ENCODE results near the gene PCDHGB6.
"Not testable (repeated sequence)": the region's sequence is repeated elsewhere in the genome, so short reads cannot be mapped to it uniquely, and the experiment has no call there.

The PCDHGB6 gene

GRCh38 chr5:141394401-141395187 is 13.2 kb upstream of the PCDHGB6 start:
- DNase-seq; H2BK5ac ChIP-seq (ENCODE audit: low read depth, low read length, poor library complexity, severe bottlenecking); H2AFZ ChIP-seq (ENCODE audit: low read depth, low read length); H3K18ac ChIP-seq (ENCODE audit: low read depth in 1 of 2, low read length in 2 of 2); H3K4me2 ChIP-seq (ENCODE audit: low read length, poor library complexity, severe bottlenecking); H3K14ac ChIP-seq (ENCODE audit: low read length in 2 of 2); H4K91ac ChIP-seq (ENCODE audit: low read length); H2AK5ac ChIP-seq (ENCODE audit: low read length, severe bottlenecking); H3K27ac ChIP-seq (ENCODE audit: low read length, poor library complexity, severe bottlenecking); H3K23ac ChIP-seq (ENCODE audit: low read length in 2 of 2); H3K4ac ChIP-seq (ENCODE audit: low read depth in 1 of 2, low read length in 2 of 2); H3K27me3 ChIP-seq (ENCODE audit: control insufficient read depth in 1 of 2, insufficient read depth in 1 of 2, low read length in 2 of 2); H3K4me1 ChIP-seq (ENCODE audit: control insufficient read depth, insufficient read depth, low read depth, low read length); H2BK12ac ChIP-seq (ENCODE audit: low read length in 2 of 2); H3K9ac ChIP-seq (ENCODE audit: low read length); H4K8ac ChIP-seq (ENCODE audit: low read length); H2BK120ac ChIP-seq (ENCODE audit: low read depth, low read length); H2BK15ac ChIP-seq (ENCODE audit: low read depth, poor library complexity, severe bottlenecking): not testable (repeated sequence)
- Histone ChIP-seq H3K79me1 (replicated peaks; ENCODE audit: low read length, poor library complexity, severe bottlenecking) (peaks cover 19% of the 10 kb centered on the region), H3K9me3 (ENCODE audit: control insufficient read depth, low read length) (peaks cover 66% of the 10 kb centered on the region), H3K36me3 (ENCODE audit: control insufficient read depth in 1 of 2, insufficient read depth in 2 of 2, low read depth in 1 of 2, low read length in 2 of 2) (peaks cover 0 to 33% of the 10 kb centered on the region in 2 experiments), H3K4me3 (ENCODE audit: insufficient read depth in 1 of 2, low read depth in 1 of 2, low read length in 2 of 2) (peak overlapping the region in 1 of 2 experiments; percentile 8)
- WGBS, result 95% methylated on average over 39 of the region's 53 CpGs

DNA sequence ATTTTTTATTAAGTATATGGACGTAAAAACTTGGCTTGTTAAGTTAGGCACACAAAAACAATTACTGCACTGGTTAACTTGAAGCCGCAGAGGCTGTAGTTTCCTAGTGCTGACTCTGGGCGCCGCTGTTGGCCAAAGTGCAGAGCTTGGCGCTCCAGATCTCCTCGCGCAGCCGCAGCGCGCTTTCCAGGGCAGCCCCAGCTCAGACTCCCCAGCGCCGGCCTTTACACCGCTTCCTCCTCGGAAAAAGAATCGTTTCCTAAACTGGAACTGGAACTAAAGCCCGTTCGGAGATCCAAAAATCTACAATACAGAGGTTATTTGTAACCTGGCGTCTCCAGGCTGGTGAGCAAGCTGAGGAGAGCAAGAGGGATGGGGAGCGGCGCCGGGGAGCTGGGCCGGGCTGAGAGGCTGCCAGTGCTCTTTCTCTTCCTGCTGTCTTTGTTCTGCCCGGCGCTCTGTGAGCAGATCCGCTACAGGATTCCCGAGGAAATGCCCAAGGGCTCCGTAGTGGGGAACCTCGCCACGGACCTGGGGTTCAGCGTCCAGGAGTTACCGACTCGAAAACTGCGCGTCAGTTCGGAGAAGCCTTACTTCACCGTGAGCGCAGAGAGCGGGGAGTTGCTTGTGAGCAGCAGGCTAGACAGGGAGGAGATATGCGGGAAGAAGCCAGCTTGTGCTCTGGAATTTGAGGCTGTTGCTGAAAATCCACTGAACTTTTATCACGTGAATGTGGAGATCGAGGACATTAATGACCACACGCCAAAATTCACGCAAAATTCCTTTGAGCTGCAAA is 9.9 kb upstream of the PCDHGB6 start, which contains the start of gene PCDHGB5:
PCDHGB5 (plus strand) TSS at position 192 of the 796 bp plus-strand sequence; CDS start at position 373, 181 bp downstream.
- WGBS, result 90% methylated on average over 13 of the region's 43 CpGs
- Histone ChIP-seq H3K9me3 (ENCODE audit: control insufficient read depth, low read length) (peaks cover 61% of the 10 kb centered on the region), H3K4me3 (ENCODE audit: insufficient read depth in 1 of 2, low read depth in 1 of 2, low read length in 2 of 2) (peak within 1 kb of the TSS in 1 of 2 experiments; percentile 70), H3K36me3 (ENCODE audit: control insufficient read depth in 1 of 2, insufficient read depth in 2 of 2, low read depth in 1 of 2, low read length in 2 of 2) (peaks cover 0 to 34% of the 10 kb centered on the region in 2 experiments), H3K9ac (ENCODE audit: low read length) (peak within 1 kb of the TSS; percentile 65), H3K79me1 (replicated peaks; ENCODE audit: low read length, poor library complexity, severe bottlenecking) (peaks cover 21% of the 10 kb centered on the region)
- not testable (repeated sequence) for H4K8ac ChIP-seq (ENCODE audit: low read length); H2BK5ac ChIP-seq (ENCODE audit: low read depth, low read length, poor library complexity, severe bottlenecking); H2AFZ ChIP-seq (ENCODE audit: low read depth, low read length); H3K4ac ChIP-seq (ENCODE audit: low read depth in 1 of 2, low read length in 2 of 2); H3K18ac ChIP-seq (ENCODE audit: low read depth in 1 of 2, low read length in 2 of 2); H3K23ac ChIP-seq (ENCODE audit: low read length in 2 of 2); H2BK15ac ChIP-seq (ENCODE audit: low read depth, poor library complexity, severe bottlenecking); H3K27ac ChIP-seq (ENCODE audit: low read length, poor library complexity, severe bottlenecking); H3K4me2 ChIP-seq (ENCODE audit: low read length, poor library complexity, severe bottlenecking); H2BK120ac ChIP-seq (ENCODE audit: low read depth, low read length); H3K14ac ChIP-seq (ENCODE audit: low read length in 2 of 2); DNase-seq; H3K27me3 ChIP-seq (ENCODE audit: control insufficient read depth in 1 of 2, insufficient read depth in 1 of 2, low read length in 2 of 2); H3K4me1 ChIP-seq (ENCODE audit: control insufficient read depth, insufficient read depth, low read depth, low read length); H4K91ac ChIP-seq (ENCODE audit: low read length); H2BK12ac ChIP-seq (ENCODE audit: low read length in 2 of 2); H2AK5ac ChIP-seq (ENCODE audit: low read length, severe bottlenecking)

DNA sequence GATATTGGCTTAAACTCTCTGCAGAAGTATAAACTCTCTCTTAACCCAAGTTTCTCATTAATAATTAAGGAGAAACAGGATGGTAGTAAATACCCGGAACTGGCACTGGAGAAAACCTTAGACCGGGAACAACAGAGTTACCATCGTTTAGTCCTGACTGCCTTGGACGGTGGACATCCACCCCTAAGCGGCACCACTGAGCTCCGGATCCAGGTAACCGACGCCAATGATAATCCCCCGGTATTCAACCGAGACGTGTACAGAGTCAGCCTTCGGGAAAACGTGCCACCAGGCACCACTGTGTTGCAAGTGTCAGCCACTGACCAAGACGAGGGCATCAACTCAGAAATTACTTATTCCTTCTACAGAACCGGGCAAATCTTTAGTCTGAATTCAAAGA is 9.2 kb upstream of the PCDHGB6 start:
- H2AFZ ChIP-seq (ENCODE audit: low read depth, low read length), result no peak overlapping the region
- H3K4me2 ChIP-seq (ENCODE audit: low read length, poor library complexity, severe bottlenecking), result no peak overlapping the region
- no peak overlapping the region for H4K91ac ChIP-seq (ENCODE audit: low read length)
- H2AK5ac ChIP-seq (ENCODE audit: low read length, severe bottlenecking), result no peak overlapping the region
- peak overlapping the region in 1 of 2 experiments; percentile 70 for H3K4me3 ChIP-seq (ENCODE audit: insufficient read depth in 1 of 2, low read depth in 1 of 2, low read length in 2 of 2)
- H3K14ac ChIP-seq (ENCODE audit: low read length in 2 of 2), result no peak overlapping the region
- no peak overlapping the region for H2BK15ac ChIP-seq (ENCODE audit: low read depth, poor library complexity, severe bottlenecking)
- 95% methylated on average over 15 of the region's 15 CpGs for WGBS
- no peaks in the 10 kb centered on the region for H3K27me3 ChIP-seq (ENCODE audit: control insufficient read depth in 1 of 2, insufficient read depth in 1 of 2, low read length in 2 of 2)
- H3K27ac ChIP-seq (ENCODE audit: low read length, poor library complexity, severe bottlenecking), result no peak overlapping the region
- peaks cover 60% of the 10 kb centered on the region for H3K9me3 ChIP-seq (ENCODE audit: control insufficient read depth, low read length)
- no peak overlapping the region for H4K8ac ChIP-seq (ENCODE audit: low read length)
- peaks cover 0 to 34% of the 10 kb centered on the region in 2 experiments for H3K36me3 ChIP-seq (ENCODE audit: control insufficient read depth in 1 of 2, insufficient read depth in 2 of 2, low read depth in 1 of 2, low read length in 2 of 2)
- H2BK120ac ChIP-seq (ENCODE audit: low read depth, low read length), result no peak overlapping the region
- no peak overlapping the region for H2BK5ac ChIP-seq (ENCODE audit: low read depth, low read length, poor library complexity, severe bottlenecking)
- H3K23ac ChIP-seq (ENCODE audit: low read length in 2 of 2), result no peak overlapping the region
- no peaks in the 10 kb centered on the region for H3K4me1 ChIP-seq (ENCODE audit: control insufficient read depth, insufficient read depth, low read depth, low read length)
- no peak overlapping the region for H3K9ac ChIP-seq (ENCODE audit: low read length)
- H3K79me1 ChIP-seq (replicated peaks; ENCODE audit: low read length, poor library complexity, severe bottlenecking), result peaks cover 18% of the 10 kb centered on the region
- no peak overlapping the region for H2BK12ac ChIP-seq (ENCODE audit: low read length in 2 of 2)
- DNase-seq, result no peak
- H3K4ac ChIP-seq (ENCODE audit: low read depth in 1 of 2, low read length in 2 of 2), result no peak overlapping the region
- H3K18ac ChIP-seq (ENCODE audit: low read depth in 1 of 2, low read length in 2 of 2), result no peak overlapping the region
